Limb (tissue), 2 donors: ENCODE measurements around the gene MPHOSPH9.
"Not testable (repeated sequence)": the region's sequence is repeated elsewhere in the genome, so short reads cannot be mapped to it uniquely, and the experiment has no call there.

Experiments
- DNase-seq, 2 donors: peaks; one replicate each; pipeline ENCODE4 v3.0.0-alpha.2; 2016; ENCODE audit errors: extremely low spot score in 2 of 2

MPHOSPH9 gene

DNA sequence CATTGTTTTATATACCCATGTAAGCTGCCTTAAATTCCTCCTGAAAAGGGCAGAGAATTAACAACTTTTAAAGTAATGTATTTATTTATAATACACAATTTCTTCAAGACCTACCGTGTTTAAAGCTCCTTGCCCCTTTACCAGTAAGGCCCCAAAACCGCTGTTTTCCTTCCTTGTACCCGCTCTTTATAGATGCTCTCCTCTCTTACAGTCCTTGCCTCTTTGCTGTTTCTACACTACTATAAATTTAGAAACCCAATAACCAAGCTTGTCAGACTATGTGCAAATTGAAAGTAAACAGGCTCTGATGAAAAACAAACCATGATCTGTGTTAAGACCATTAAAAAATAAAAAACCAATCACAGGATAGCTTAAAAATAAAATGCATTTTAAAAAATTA, 3.9 kb downstream of the MPHOSPH9 start:
- DNase-seq, result no peak

DNA sequence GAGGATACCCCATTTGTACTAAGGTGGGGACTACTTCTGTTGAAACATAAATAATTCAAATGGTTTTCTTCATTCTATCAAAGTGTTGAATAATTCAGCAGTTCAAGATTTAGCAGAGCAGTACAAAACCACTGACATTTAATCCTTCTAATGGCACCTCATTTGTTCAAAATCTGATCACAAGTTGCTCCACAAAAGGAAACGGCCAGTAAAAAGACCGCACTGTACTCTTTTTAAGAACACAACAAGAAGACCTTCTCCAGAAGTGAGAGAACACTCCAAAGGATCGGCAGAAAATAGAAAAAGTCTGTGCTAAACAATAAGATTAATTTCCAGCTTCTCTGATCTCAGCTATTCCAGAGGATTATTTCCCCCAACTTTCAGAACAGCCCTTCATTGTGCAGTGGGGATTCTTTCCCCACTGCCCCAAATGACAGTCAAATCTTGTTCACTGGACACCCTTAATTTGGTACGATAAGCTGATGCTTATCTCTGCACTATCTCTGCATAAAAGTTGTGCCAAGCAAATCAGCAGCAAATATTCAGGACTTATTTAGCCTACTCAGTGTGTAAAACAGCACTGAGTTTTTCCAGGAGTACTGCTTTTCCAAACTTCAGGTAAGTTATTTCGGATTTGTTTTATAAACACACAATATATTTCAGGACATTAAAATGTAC, 5.2 kb downstream of the MPHOSPH9 start:
- no peak for DNase-seq

DNA sequence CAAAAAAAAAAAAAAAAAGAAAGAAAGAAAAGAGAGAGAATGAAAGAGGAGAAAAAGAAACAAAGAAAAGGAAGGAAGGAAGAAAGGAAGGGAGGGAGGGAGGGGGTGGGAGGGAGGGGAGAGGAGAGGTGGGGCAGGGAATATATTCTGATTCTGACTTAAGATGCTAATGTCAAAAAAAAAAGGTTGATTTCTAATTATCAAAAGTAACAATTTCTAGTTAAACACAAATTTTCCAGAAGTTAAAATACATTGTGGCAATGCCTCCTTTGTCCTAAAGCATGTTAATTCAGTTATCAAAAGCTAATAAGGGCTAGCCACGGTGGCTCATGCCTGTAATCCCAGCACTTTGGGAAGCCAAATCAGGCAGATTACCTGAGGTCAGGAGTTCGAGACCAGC, 7.5 kb downstream of the MPHOSPH9 start:
- DNase-seq, result no peak

DNA sequence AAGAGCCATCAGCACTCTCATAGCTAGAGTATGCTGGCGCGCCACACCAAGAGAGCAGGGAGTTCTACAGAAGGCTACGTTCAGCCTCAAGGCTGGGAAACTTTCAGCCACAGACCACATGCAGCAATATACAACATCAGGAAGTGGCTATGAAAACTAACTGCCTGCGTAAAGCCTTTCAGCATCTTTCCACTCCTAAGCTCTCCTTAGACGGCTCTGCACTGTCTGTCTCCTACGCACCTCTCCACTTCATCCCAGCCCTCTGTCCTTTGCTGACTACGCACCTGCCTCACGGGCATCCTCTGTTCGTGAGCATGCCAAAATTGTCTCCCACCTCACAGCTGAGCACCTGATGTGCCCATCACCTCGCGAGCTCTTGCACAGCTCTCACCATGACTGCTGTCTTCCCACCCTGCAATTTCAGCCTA, 9.7 kb downstream of the MPHOSPH9 start:
- no peak for DNase-seq

- DNase-seq, result not testable (repeated sequence)
Observed at GRCh38 chr12:123207815-123208214, 25.1 kb downstream of the MPHOSPH9 start.

- DNase-seq, result not testable (repeated sequence)
Observed at GRCh38 chr12:123206794-123207193, 26.1 kb downstream of the MPHOSPH9 start.

GRCh38 chr12:123200414-123200813, 32.5 kb downstream of the MPHOSPH9 start:
- no peak for DNase-seq

GRCh38 chr12:123199936-123200335, 33.0 kb downstream of the MPHOSPH9 start:
- no peak for DNase-seq

DNA sequence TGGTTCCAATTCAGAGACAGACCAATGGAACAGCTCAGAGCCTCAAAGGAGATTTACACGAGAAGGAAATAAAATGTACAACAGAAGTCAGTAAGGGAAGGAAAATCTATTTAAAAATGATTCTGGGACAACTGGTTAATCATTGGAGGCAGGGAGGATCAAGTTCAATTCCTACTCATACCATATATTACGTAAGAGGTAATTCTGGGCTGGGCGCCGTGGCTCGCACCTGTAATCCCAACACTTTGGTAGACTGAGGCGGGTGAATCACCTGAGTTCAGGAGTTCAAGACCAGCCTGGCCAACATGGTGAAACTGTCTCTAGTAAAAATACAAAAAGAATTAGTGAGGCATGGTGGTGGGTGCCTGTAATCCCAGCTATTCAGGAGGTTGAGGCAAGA, 45.3 kb downstream of the MPHOSPH9 start:
- DNase-seq, result no peak

DNA sequence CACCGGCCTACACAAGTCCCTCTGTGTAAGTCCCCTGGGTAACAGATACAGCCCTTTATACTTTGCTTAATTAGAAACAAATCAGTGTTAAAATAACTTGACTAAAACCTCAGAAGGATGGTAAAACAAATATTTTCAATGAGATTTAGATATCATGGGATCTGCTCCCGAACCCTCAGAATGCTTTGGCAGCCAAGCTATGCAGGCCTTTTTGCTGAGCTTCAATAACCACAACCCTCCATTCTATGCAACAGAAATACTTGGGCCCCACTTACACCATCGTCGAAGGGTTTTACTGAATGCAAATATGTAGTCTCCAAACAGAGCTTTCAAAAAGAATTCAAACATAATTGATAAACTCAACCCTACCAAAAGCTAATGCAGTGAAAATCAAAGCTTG, 52.8 kb downstream of the MPHOSPH9 start:
- DNase-seq, result no peak

- DNase-seq, result no peak
Observed at GRCh38 chr12:123171967-123172366, 61.0 kb downstream of the MPHOSPH9 start.

DNA sequence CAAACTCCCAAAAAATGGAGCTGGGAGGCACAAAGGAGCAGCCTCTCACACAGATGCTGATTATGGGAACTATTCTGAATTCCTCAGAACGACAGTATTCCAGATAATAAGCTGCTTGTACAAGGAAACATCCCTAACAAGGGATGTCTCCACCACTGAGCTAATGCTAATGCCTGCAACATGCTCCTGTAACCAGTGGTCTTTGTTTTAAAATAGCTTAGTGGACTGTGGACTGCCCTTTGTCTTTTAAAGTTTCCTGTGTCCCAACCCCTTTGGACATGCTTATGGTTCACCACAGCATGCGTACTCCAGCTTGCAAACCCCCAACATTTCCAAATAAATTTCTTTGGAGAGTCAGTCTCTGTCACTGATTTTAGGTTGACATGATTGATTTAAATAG, 65.6 kb downstream of the MPHOSPH9 start:
- DNase-seq, result no peak

GRCh38 chr12:123165537-123165936, 67.4 kb downstream of the MPHOSPH9 start:
- DNase-seq, result no peak

DNA sequence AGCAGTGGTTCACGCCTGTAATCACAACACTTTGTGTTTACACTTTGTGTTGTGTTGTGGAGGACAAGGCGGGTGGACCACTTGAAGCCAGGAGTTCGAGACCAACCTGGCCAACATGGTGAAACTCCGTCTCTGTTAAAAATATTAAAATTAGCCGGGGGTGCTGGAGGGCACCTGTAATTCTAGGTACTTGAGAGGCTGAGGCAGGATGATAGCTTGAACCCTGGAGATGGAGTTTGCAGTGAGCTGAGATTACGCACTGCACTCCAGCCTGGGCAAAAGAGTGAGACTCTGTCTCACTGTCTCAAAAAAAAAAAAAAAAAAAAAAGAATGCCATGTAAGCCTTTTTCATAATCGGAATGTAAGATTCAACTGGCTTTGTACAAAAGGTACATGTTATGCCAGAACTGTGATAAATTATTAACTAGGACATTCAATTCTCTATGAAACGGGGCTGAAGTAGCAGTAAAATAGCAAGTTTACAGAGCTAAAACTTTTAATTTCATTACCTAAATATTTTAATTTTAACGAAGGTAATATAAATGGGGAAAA, 68.2 kb downstream of the MPHOSPH9 start:
- no peak for DNase-seq

- no peak for DNase-seq
Observed at GRCh38 chr12:123164222-123164621, 68.7 kb downstream of the MPHOSPH9 start.

- DNase-seq, result no peak
Observed at GRCh38 chr12:123163227-123163626, 69.7 kb downstream of the MPHOSPH9 start.

DNA sequence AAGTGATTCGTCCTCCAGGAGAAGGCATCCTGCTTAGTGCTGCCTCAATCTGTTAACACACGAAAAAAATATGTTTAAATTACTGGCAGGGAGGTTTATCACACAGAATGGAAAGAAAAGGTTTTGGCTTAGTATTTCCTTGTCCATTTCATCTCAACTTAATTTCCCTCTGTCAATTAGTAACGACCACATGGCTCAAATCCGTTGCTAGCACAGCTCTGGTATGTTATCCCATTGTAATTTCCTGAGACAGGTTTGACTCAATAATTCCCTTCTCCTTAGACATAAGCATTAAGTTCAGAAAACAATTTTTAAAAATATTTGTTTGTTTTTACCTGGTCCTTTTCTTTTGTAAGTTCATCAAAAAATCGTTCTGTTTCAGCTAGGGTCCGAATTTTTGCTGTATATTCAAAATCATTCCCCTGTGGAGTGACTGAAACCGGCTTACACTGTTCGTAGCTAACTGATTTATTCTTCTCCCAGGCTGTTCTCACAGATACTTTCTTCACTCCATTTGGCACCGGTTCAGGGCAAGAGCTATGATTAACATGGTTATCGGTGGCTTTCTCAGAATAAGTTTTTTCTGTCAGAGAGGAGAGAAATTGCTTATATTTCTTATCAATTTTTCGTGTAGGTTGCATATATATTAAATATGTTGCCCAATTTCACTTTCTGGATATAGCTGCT, 72.0 kb downstream of the MPHOSPH9 start:
- DNase-seq, result no peak

DNA sequence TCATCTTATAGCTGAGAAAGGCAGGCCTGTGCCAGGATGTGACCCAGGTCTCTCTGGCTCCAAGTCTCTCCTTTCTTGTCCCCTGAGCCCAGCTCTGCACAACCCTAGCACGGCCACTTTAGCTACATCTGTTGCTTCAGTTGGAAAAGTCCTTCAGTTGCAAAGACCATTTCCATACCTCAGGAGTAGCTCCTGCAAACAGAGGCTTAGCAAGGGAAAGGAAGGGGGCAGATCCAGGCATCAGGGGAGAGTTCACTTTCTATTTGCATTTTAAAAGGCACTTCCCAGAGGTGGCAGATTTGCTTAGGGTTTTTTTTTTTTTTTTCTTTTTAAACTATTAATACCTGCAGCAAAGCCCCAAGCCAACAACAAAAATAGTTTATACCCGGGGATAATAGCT, 79.0 kb downstream of the MPHOSPH9 start:
- no peak for DNase-seq

DNA sequence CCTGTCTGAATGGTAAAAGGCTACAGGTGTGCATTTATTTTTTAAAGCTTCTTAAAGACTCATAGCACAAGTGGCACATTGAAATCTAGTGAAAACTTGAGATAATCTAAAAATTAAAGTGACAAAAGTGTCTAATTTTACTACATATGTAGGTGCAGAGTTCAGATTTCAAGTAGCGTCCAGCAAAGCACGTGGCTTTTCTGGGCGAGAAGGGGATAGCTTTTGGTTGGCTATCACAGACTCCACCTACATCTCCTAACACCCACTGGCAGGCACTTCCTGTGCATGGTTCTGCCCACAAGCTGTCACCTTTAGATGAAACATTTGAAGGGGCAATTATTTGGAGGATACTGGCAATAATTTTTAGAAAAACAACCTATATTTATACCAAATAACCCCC, 80.1 kb downstream of the MPHOSPH9 start:
- no peak for DNase-seq

DNA sequence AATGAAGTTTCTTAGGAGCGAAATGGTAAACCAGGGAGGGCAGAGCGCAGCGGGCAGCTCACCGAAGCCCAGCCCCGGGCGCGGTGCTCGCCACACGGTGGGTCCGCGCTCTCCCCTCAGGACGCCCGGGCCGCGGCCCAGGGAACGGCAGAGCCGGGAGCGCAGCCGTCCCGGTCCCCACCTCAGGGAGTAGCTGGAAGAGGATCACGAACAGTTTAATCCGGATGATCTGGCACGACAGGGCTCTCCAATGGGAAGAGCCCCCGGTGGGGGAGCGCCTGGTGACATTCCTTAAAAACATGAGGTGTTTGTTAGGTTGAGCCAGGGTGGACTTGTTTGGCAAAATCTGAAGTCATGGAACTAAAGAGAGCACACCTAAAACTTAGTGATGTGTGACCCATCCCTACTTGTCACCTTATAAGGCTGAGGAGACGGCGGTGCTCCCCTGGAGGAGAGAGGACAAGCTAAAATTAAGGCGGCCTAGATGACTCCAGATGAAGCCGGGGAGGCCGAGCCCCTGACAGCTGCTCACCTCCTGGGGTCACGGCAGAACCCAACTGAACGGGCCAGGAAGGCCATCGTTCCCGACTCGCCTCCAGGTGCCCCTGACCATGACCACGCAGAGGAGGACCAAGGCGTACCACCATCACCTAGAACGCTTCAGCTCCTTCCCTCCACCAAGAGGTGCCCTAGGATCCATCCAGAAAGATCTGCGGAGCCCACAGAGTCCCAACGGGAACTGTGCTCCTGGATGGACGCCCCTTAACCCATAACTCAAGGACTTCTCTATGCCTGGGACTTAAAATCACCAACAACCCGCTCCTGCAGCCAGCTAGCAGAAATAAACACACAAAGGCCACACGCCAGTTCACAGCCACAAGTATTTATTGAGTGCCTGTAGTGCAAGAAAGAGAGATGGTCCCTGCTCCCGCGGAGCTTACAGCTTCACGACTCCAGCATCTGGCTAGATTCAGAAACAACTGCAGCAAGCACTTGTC, 81.2 kb downstream of the MPHOSPH9 start:
- no peak for DNase-seq

DNA sequence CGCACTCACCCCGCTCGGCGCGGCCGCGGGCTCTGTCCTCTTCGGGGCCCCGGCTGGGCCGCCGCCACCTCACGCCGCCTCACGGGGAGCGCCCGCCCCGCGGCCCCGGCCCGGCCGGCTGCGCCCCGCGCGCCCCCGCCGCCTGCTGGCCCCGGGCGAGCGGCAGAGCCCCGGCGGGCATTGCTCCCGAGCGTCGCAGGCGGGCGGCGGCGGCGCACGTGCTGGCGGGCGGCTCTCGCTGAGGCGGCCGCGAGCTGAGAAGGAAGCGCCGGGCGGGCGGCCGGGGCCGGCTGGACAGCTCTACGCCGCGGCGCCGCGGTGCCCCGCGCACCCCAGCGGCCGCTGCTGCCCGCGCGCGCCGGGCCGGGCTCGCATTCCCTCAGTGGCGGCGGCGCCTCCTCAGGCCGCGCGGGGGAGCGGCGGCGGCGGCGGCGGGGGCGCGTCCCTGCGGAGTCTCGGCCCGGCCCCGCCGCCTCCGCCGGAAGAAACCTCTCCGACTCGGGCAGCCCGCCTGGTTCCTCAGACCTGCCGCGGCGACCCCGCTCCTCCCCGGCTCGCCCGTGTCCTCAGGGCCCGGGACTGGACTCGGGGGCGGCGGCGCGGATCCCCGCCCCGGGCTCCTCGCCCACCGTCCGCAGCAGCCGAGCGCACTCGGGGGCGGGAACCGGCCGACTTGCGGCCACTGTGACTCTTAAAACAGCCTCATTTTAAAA, 82.0 kb downstream of the MPHOSPH9 start, which contains the start of gene PITPNM2:
PITPNM2 (minus strand) TSS at position 347 of the 713 bp plus-strand sequence. CDS start 116,500 bp downstream, outside the sequence.
- peak in 1 of 2 donors; percentile 76 for DNase-seq
